GM12873 (cell line): ENCODE data around the gene SSPN.

ENCODE experiments used
- CTCF ChIP-seq: IDR thresholded peaks from 2 replicates; pipeline ENCODE4 v1.5.1; 2012; ENCODE audit warnings: low read depth, mild to moderate bottlenecking, moderate library complexity, low read length, control low read depth; ENCODE audit not compliant: insufficient read depth; ENCODE audit errors: missing control alignments

Gene SSPN

GRCh38 chr12:26212396-26212795, 17.0 kb downstream of the SSPN start:
- no peak for TF ChIP-seq CTCF

GRCh38 chr12:26212988-26213387, 17.6 kb downstream of the SSPN start:
- TF ChIP-seq CTCF: no peak

- TF ChIP-seq CTCF: no peak
These were observed 18.7 kb downstream of the SSPN start for GRCh38 chr12:26214121-26214520.

- TF ChIP-seq CTCF: no peak
These were observed 24.4 kb downstream of the SSPN start for GRCh38 chr12:26219736-26220135.

- no peak for TF ChIP-seq CTCF
These were observed 29.3 kb downstream of the SSPN start for GRCh38 chr12:26224657-26225056.

- no peak for TF ChIP-seq CTCF
These were observed 30.7 kb downstream of the SSPN start for GRCh38 chr12:26226122-26226521.

- TF ChIP-seq CTCF: no peak
These were observed 31.4 kb downstream of the SSPN start for GRCh38 chr12:26226629-26227360.
